Breast epithelium (tissue), 3 donors: ENCODE results near the gene NETO2.

ENCODE experiments used
- CTCF ChIP-seq, 3 donors: fragments of 450-650 bp; IDR thresholded peaks; one replicate each; pipeline ENCODE4 v1.5.1; 2016 to 2017; ENCODE audit warnings: antibody characterized with exemption in 3 of 3, mild to moderate bottlenecking in 3 of 3, moderate library complexity in 3 of 3
- POLR2A ChIP-seq: fragments of 450-650 bp; IDR thresholded peaks from one replicate; pipeline ENCODE4 v1.6.1; 2016; ENCODE audit warnings: antibody characterized with exemption, mild to moderate bottlenecking, moderate library complexity
- POLR2AphosphoS5 ChIP-seq, 3 donors: sonication (generic); formaldehyde crosslinking; IDR thresholded peaks; one replicate each; pipeline ENCODE4 v1.6.1; 2017; ENCODE audit warnings: antibody characterized with exemption in 3 of 3

GRCh38 chr16:47051031-47051430 is 92.7 kb downstream of the NETO2 start:
- TF ChIP-seq CTCF (IDR thresholded peaks at IDR 0.05): no peak
- no peak for TF ChIP-seq POLR2A
- TF ChIP-seq POLR2AphosphoS5 (IDR thresholded peaks at IDR 0.05): no peak
